MCF 10A (cell line): ENCODE data around the gene TRRAP. TPM values are rescaled to one million over a fixed set of nuclear protein-coding genes. Genes with fewer than 3 reads are reported as not detected.

Source experiments
- BruUV-seq: library from RNA; stranded (reverse); fragments of 400-500 nt; replicated peaks from 2 replicates; lab custom pipeline; 2021; lab: Mats Ljungman, UMichigan
- CTCF ChIA-PET: fragments of 300-600 bp; sonication (Branson Sonifier 250); formaldehyde crosslinking; extraction: SDS; loops from one replicate; lab custom pipeline; 2021; ENCODE audit warnings: antibody characterized with exemption, inconsistent platforms; lab: Yijun Ruan, JAX
- POLR2A ChIA-PET: fragments of 300-600, 350-650 bp; sonication (Branson Sonifier 250); formaldehyde crosslinking; extraction: SDS; loops from one replicate; lab custom pipeline; 2020; ENCODE audit warnings: antibody characterized with exemption, inconsistent platforms; lab: Yijun Ruan, JAX
- DNase-seq: peaks from one replicate; pipeline ENCODE4 v3.0.0-alpha.2; 2018; ENCODE audit not compliant: unreplicated experiment
- H3K27ac Mint-ChIP-seq: one replicate; pipeline ENCODE4 v1.8.0; 2022; ENCODE audit warnings: mild to moderate bottlenecking, low read depth, mixed read lengths; ENCODE audit not compliant: unreplicated experiment
- H3K27me3 Mint-ChIP-seq: one replicate; pipeline ENCODE4 v1.8.0; 2022; ENCODE audit warnings: mixed read lengths; ENCODE audit not compliant: insufficient read depth, unreplicated experiment
- H3K36me3 Mint-ChIP-seq: one replicate; pipeline ENCODE4 v1.8.0; 2022; ENCODE audit warnings: mild to moderate bottlenecking, moderate library complexity, mixed read lengths; ENCODE audit not compliant: insufficient read depth, unreplicated experiment
- H3K4me1 Mint-ChIP-seq: one replicate; pipeline ENCODE4 v1.8.0; 2022; ENCODE audit warnings: mixed read lengths; ENCODE audit not compliant: insufficient read depth, unreplicated experiment
- H3K4me3 Mint-ChIP-seq: one replicate; pipeline ENCODE4 v1.8.0; 2022; ENCODE audit warnings: mild to moderate bottlenecking, moderate library complexity, mixed read lengths; ENCODE audit not compliant: unreplicated experiment
- H3K9me3 Mint-ChIP-seq: one replicate; pipeline ENCODE4 v1.8.0; 2022; ENCODE audit warnings: mixed read lengths; ENCODE audit not compliant: unreplicated experiment
- intact Hi-C: fragments of 100-400 bp; cut with micrococcal nuclease; formaldehyde crosslinking; loops from 2 replicates; pipeline ENCODE4 v1.14.1; 2022
- total RNA-seq: library from RNA; stranded (reverse); gene quantifications from 2 replicates; pipeline ENCODE4 v1.2.3, GENCODE V29; 2022
- TF ChIP-seq, protein P1 (sequence below): fragments of 200-600 bp; IDR thresholded peaks from one replicate; pipeline ENCODE4 v1.8.0; 2022; ENCODE audit warnings: antibody characterized with exemption, mild to moderate bottlenecking; ENCODE audit not compliant: unreplicated experiment

TRRAP gene
- total RNA-seq, 1 experiment from 2014 or later = 30.4 TPM

DNA sequence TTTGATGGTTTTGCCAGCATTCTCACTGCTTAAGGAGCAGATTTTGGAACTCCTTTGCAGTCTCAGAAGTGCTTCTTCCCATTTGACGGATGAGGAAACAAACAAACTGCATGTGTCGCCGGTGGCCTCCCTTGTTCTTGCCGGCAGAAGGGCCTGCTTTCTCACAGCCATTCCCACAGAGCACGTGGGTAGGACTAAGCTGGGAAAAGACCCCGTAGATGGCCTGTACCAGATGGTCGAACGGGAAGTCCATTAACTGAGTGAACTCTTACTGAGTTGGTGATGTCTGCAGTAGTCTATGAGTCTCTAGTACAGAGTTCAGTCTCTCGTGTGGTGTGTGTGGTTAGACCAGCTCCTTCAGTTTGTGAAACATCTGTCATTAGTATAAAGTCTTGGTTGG, 131.9 kb downstream of the TRRAP start:
- no peak overlapping the region for H3K4me3 Mint-ChIP-seq
- BruUV-seq = no TSS peak
- H3K27me3 Mint-ChIP-seq = no peaks in the 10 kb centered on the region
- no peak overlapping the region for H3K27ac Mint-ChIP-seq
- intact Hi-C loops = no loop called here
- TF ChIP-seq, protein P1, sequence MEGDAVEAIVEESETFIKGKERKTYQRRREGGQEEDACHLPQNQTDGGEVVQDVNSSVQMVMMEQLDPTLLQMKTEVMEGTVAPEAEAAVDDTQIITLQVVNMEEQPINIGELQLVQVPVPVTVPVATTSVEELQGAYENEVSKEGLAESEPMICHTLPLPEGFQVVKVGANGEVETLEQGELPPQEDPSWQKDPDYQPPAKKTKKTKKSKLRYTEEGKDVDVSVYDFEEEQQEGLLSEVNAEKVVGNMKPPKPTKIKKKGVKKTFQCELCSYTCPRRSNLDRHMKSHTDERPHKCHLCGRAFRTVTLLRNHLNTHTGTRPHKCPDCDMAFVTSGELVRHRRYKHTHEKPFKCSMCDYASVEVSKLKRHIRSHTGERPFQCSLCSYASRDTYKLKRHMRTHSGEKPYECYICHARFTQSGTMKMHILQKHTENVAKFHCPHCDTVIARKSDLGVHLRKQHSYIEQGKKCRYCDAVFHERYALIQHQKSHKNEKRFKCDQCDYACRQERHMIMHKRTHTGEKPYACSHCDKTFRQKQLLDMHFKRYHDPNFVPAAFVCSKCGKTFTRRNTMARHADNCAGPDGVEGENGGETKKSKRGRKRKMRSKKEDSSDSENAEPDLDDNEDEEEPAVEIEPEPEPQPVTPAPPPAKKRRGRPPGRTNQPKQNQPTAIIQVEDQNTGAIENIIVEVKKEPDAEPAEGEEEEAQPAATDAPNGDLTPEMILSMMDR = no peak
- DNase-seq = no peak
- H3K36me3 Mint-ChIP-seq = peaks cover 90% of the 10 kb centered on the region
- ChIA-PET CTCF (interaction anchor here (0.6 kb wide), 1 partner anchor 169 kb away, joined by 3 read pairs; no protein-coding TSS in a partner anchor), POLR2A (interaction anchor here (1.3 kb wide), 1 partner anchor 13 kb away, joined by 3 read pairs; no protein-coding TSS in a partner anchor)
- no peaks in the 10 kb centered on the region for H3K9me3 Mint-ChIP-seq
- H3K4me1 Mint-ChIP-seq = no peaks in the 10 kb centered on the region

DNA sequence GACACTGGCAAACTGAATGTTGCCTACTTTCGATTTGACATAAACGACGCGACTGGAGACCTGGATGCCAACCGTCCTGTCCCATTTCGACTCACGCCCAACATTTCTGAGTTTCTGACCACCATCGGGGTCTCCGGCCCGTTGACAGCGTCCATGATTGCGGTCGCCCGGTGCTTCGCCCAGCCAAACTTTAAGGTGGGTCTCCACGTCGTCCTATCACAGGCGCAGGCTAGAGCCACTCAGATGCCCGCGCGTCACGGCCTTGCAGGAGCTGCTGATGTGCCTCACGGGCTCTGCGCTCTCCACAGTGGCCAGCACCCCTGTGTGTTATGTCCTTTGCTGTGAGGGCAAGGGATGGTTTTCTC, 133.0 kb downstream of the TRRAP start:
- no peaks in the 10 kb centered on the region for H3K27me3 Mint-ChIP-seq
- CTCF ChIA-PET = no interaction called here

DNA sequence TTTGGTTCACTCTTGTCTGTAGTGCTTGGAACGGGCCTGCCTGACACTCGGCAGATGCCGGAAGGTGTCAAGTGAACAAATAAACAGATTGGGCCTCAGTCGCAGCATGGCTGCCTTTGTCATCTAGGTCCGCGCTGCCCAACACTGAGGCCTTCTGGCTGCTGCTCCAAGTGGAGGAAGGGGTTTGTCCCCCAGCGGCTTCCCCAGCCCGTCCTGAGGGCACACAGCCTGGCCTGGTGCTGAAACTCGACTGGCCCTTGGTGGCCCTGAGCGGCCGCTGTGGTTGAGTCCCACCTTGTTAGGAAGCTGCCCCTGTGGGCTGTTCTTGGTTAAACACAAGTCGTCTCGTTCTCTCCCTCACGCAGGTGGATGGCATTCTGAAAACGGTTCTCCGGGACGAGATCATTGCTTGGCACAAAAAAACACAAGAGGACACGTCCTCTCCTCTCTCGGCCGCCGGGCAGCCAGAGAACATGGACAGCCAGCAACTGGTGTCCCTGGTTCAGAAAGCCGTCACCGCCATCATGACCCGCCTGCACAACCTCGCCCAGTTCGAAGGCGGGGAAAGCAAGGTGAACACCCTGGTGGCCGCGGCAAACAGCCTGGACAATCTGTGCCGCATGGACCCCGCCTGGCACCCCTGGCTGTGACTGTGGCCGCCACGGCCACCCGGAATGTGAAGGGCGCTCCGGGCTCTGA, 133.5 kb downstream of the TRRAP start:
- no peaks in the 10 kb centered on the region for H3K4me1 Mint-ChIP-seq
- ChIA-PET CTCF (interaction anchor here (0.9 kb wide), 1 partner anchor 25 kb away, joined by 4 read pairs; no protein-coding TSS in a partner anchor), POLR2A (interaction anchor here (1.0 kb wide), 1 partner anchor 52 kb away, joined by 4 read pairs; no protein-coding TSS in a partner anchor)
- H3K4me3 Mint-ChIP-seq = no peak overlapping the region
- intact Hi-C loops = no loop called here
- no TSS peak for BruUV-seq
- no peak for DNase-seq
- TF ChIP-seq, protein P1 = no peak
- H3K27ac Mint-ChIP-seq = no peak overlapping the region
- H3K36me3 Mint-ChIP-seq = peaks cover 90% of the 10 kb centered on the region
- H3K9me3 Mint-ChIP-seq = no peaks in the 10 kb centered on the region
- no peaks in the 10 kb centered on the region for H3K27me3 Mint-ChIP-seq

More for the DNA sequence above, 133.0 kb downstream of the TRRAP start:
- Mint-ChIP-seq H3K4me3 (no peak overlapping the region), H3K27ac (no peak overlapping the region), H3K4me1 (no peaks in the 10 kb centered on the region), H3K9me3 (no peaks in the 10 kb centered on the region), H3K36me3 (peaks cover 90% of the 10 kb centered on the region)
- intact Hi-C loops = no loop called here
- no peak for DNase-seq
- TF ChIP-seq, protein P1 = no peak
- BruUV-seq = no TSS peak
- POLR2A ChIA-PET = no interaction called here

GRCh38 chr7:99012722-99013121, 134.4 kb downstream of the TRRAP start:
- POLR2A ChIA-PET = interaction anchor here (1.0 kb wide), 1 partner anchor 53 kb away, joined by 4 read pairs; no protein-coding TSS in a partner anchor
- intact Hi-C loops = no loop called here
- no peak for DNase-seq
- TF ChIP-seq, protein P1 = no peak
- no peak overlapping the region for H3K4me3 Mint-ChIP-seq
- no peaks in the 10 kb centered on the region for H3K9me3 Mint-ChIP-seq
- H3K27me3 Mint-ChIP-seq = no peaks in the 10 kb centered on the region
- H3K4me1 Mint-ChIP-seq = no peaks in the 10 kb centered on the region
- TSS peak; percentile 41 for BruUV-seq
- CTCF ChIA-PET = interaction anchor here (0.6 to 0.9 kb wide), 2 partner anchors 24 to 300 kb away, joined by 3 to 4 read pairs; no protein-coding TSS in a partner anchor
- no peak overlapping the region for H3K27ac Mint-ChIP-seq
- peaks cover 90% of the 10 kb centered on the region for H3K36me3 Mint-ChIP-seq
